ENCODE results near the gene ACADVL. TPM values are rescaled to one million over a fixed set of nuclear protein-coding genes. Genes with fewer than 3 reads are reported as not detected.

The ACADVL gene
- total and polyA plus RNA-seq, 2 of the 4 experiments (the other 2 are of a cell fraction), result 139 to 752 TPM

- in situ Hi-C loops (cut with MboI; ENCODE audit: low sequenced_read_pairs), result loop anchor here (25.0 kb wide), 1 partner anchor 936 kb away; the partner anchor contains the start of genes PER1 and VAMP2
- peaks cover 32% of the 10 kb centered on the region for H4K20me1 ChIP-seq (ENCODE audit: insufficient read depth, low read length)
- H3K36me3 ChIP-seq (ENCODE audit: control insufficient read depth, insufficient read depth, low read length), result peaks cover 89% of the 10 kb centered on the region
- peaks cover 5% of the 10 kb centered on the region; the same call in 1 of the 2 replicates for H3K4me1 ChIP-seq (ENCODE audit: control insufficient read depth, insufficient read depth, low read length)
- no peak overlapping the region for H3K4me3 ChIP-seq (ENCODE audit: insufficient read depth, low read depth, low read length)
- intact Hi-C loops (cut with micrococcal nuclease), result no loop called here
- no peak overlapping the region for H2AFZ ChIP-seq (replicated peaks; ENCODE audit: low read length, poor library complexity)
- H3K9me3 ChIP-seq (ENCODE audit: control insufficient read depth, insufficient read depth, low read length), result no peaks in the 10 kb centered on the region
- no peak overlapping the region for H3K56ac ChIP-seq (ENCODE audit: extremely low read depth, insufficient read depth, low read length)
- H3K79me1 ChIP-seq (ENCODE audit: low read depth in 1 of 2, low read length in 2 of 2), result peaks cover 8 to 76% of the 10 kb centered on the region in 2 experiments
- H2BK5ac ChIP-seq (ENCODE audit: low read depth, low read length, poor library complexity, severe bottlenecking), result no peak overlapping the region
- H2BK15ac ChIP-seq (ENCODE audit: low read depth, low read length), result no peak overlapping the region
- no peak overlapping the region for H2BK20ac ChIP-seq (ENCODE audit: low read depth, low read length)
- no peak overlapping the region for H3K18ac ChIP-seq (ENCODE audit: low read depth, low read length)
- H3K4me2 ChIP-seq (ENCODE audit: low read depth, low read length), result no peak overlapping the region
- TSS peak; percentile 27 for BruUV-seq (replicated peaks)
- ChIA-PET POLR2A (ENCODE audit: unreplicated experiment) (no interaction called here), CTCF (no interaction called here)
- no peak overlapping the region for H3K14ac ChIP-seq (replicated peaks; ENCODE audit: low read depth, low read length)
- no peak for DNase-seq
- H2AK5ac ChIP-seq (ENCODE audit: low read depth, low read length), result no peak overlapping the region
- 0 out of 2 replicates have a peak, but pooled peaks cover 7% of the 10 kb centered on the region for H3K9me1 ChIP-seq (ENCODE audit: insufficient read depth, low read length)
- WGBS, 2 experiments (ENCODE audit: extremely low coverage in 2 of 2, insufficient read length in 1 of 2), result no CpG with 5 or more reads among the region's 21 CpGs
- H4K8ac ChIP-seq (ENCODE audit: low read depth in 2 of 2, low read length in 2 of 2), result no peak overlapping the region
- H3K23ac ChIP-seq (ENCODE audit: low read depth, low read length), result no peak overlapping the region
- dilution Hi-C loops (cut with HindIII; ENCODE audit: low sequenced_read_pairs, unreplicated experiment), result no loop called here
- no peaks in the 10 kb centered on the region for H3K27me3 ChIP-seq (ENCODE audit: control insufficient read depth, insufficient read depth, low read length)
- no peak overlapping the region for H2AK9ac ChIP-seq (replicated peaks; ENCODE audit: low read depth, low read length, poor library complexity)
- H2BK120ac ChIP-seq (ENCODE audit: low read depth, low read length), result no peak overlapping the region
- ATAC-seq (ENCODE audit: low read depth), result no peak
- H4K91ac ChIP-seq (ENCODE audit: insufficient read depth, low read depth, low read length), result no peak overlapping the region
- TF ChIP-seq ELK1 (IDR thresholded peaks at IDR 0.05; ENCODE audit: borderline replicate concordance, low read depth, low read length), result no peak
- no peak for TF ChIP-seq MXI1 (IDR thresholded peaks at IDR 0.05; ENCODE audit: borderline replicate concordance, low read depth, low read length)
- TF ChIP-seq NFE2L2 (IDR thresholded peaks at IDR 0.05; ENCODE audit: low read depth, low read length), result no peak
- H3K9ac ChIP-seq (ENCODE audit: low read depth, low read length), result no peak overlapping the region
- no peak overlapping the region for H3K4ac ChIP-seq (ENCODE audit: low read depth, low read length)
- no peak overlapping the region for H3K27ac ChIP-seq (ENCODE audit: insufficient read depth, low read length)
- no peak overlapping the region for H4K5ac ChIP-seq (ENCODE audit: low read depth, low read length)
Measured at GRCh38 chr17:7225711-7226331, 6.1 kb downstream of the ACADVL start.

Measured in IMR-90 (cell line).